Activated naive CD8-positive, alpha-beta T cell treated with anti-CD3 and anti-CD28 coated beads, Interleukin-2, amount 10 ng/mL, durations not matched to agents 7 days and 5 days (primary cell): ENCODE data around the gene SOHLH2. TPM values are rescaled to one million over a fixed set of nuclear protein-coding genes. Genes with fewer than 3 reads are reported as not detected.

ENCODE experiments used
- ATAC-seq: fragments of 150-1000 bp; cut with Tn5 transposase; one replicate; pipeline ENCODE4 v1.10.0; 2021; ENCODE audit warnings: low read depth, moderate library complexity
- POLR2A ChIA-PET: fragments of 350-600 bp; sonication (Branson Sonifier 250); formaldehyde crosslinking; loops from one replicate; lab custom pipeline; 2021; ENCODE audit warnings: antibody characterized with exemption; lab: Charles Lee
- DNase-seq: peaks from one replicate; pipeline ENCODE4 v3.0.0; 2021
- H3K27ac Mint-ChIP-seq: one replicate; pipeline ENCODE4 v1.8.0; 2022; ENCODE audit warnings: mild to moderate bottlenecking, mixed read lengths
- H3K27me3 Mint-ChIP-seq: one replicate; pipeline ENCODE4 v1.8.0; 2022; ENCODE audit warnings: mild to moderate bottlenecking, moderate library complexity, mixed read lengths
- H3K36me3 Mint-ChIP-seq: one replicate; pipeline ENCODE4 v1.8.0; 2021; ENCODE audit warnings: mild to moderate bottlenecking, mixed read lengths
- H3K4me1 Mint-ChIP-seq: one replicate; pipeline ENCODE4 v1.8.0; 2021; ENCODE audit warnings: mixed read lengths
- H3K4me3 Mint-ChIP-seq: one replicate; pipeline ENCODE4 v1.8.0; 2022; ENCODE audit warnings: mild to moderate bottlenecking, moderate library complexity, mixed read lengths
- H3K9me3 Mint-ChIP-seq: one replicate; pipeline ENCODE4 v1.8.0; 2021; ENCODE audit warnings: mixed read lengths
- total RNA-seq, 2 experiments: library from RNA; stranded (reverse); gene quantifications; one replicate each; pipeline ENCODE4 v1.2.3, GENCODE V29; 2021

SOHLH2 gene
- total RNA-seq, 2 experiments from 2014 or later = not detected

DNA sequence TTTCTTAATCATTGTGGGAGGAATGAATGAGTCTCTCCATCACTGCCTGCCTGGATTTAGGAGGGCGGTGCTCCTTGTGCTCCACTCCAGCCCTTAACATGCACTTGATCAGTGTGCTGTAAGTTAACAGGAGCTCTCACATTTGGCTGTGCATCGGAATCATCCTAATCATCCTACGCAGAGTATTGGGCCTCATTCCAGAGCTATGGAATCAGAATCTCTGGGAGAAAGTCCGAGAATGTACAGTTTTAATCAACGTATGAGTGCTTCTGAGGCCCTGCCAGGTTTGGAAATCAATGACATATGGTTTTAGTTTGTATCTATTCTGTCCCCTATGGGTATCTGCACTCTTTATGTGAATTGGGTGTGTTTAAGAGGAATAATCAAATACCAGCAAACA, 48.3 kb downstream of the SOHLH2 start:
- H3K4me1 Mint-ChIP-seq = no peaks in the 10 kb centered on the region
- no peak overlapping the region for H3K4me3 Mint-ChIP-seq
- H3K36me3 Mint-ChIP-seq = no peaks in the 10 kb centered on the region
- H3K27ac Mint-ChIP-seq = no peak overlapping the region
- DNase-seq (no peak), ATAC-seq (no peak)
- POLR2A ChIA-PET = no interaction called here
- H3K27me3 Mint-ChIP-seq = no peaks in the 10 kb centered on the region
- H3K9me3 Mint-ChIP-seq = peaks cover 3% of the 10 kb centered on the region

DNA sequence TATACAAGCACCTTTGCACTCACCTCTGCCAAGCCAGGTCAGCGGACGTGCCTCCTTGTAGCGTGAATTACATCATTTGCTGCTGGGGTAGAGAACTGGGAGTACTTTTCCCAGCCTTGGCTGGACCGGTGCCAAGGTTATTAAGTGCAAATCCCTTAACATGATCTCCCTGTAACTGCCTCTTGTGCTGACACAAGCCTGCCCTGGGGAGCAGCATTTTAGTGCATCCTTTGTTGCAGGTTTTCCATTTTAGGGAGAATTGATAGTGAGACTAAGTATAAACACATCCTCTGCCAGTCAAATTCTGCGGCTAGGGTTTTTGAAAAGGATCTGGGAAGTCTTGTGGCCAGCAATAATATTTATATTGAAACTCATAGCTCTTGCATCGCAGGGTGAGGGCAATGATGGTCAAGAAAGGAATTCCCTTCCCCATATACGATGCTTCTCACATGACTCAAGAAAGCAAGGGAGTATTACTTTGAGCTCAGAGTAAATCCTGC, 50.5 kb downstream of the SOHLH2 start:
- Mint-ChIP-seq H3K4me3 (no peak overlapping the region), H3K4me1 (no peaks in the 10 kb centered on the region), H3K36me3 (no peaks in the 10 kb centered on the region), H3K27ac (no peak overlapping the region), H3K27me3 (no peaks in the 10 kb centered on the region), H3K9me3 (peaks cover 3% of the 10 kb centered on the region)
- ATAC-seq = no peak
- POLR2A ChIA-PET = no interaction called here
- no peak for DNase-seq

DNA sequence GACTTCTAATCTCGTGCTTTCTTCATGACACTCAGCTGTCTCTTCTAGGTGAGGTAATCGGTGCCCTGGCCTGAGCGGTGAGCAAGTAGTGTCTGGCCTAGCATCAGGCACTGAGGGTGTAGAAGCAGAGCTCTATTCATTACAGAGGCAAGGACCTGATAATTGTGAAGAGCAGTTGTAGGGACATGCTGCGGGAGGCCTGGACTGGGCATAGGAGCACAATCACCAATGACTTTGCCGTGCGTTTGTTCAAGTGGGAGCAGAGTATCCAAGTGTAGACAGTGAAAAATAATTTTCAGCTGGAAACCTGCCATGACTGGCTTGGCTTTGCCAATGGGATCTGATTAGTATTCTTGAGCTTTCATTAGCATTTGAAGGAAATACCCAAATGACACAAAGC, 51.1 kb downstream of the SOHLH2 start:
- DNase-seq = no peak
- POLR2A ChIA-PET = no interaction called here
- no peaks in the 10 kb centered on the region for H3K27me3 Mint-ChIP-seq
- no peaks in the 10 kb centered on the region for H3K4me1 Mint-ChIP-seq
- no peak overlapping the region for H3K4me3 Mint-ChIP-seq
- no peak for ATAC-seq
- no peak overlapping the region for H3K27ac Mint-ChIP-seq
- no peaks in the 10 kb centered on the region for H3K36me3 Mint-ChIP-seq
- H3K9me3 Mint-ChIP-seq = peaks cover 3% of the 10 kb centered on the region

DNA sequence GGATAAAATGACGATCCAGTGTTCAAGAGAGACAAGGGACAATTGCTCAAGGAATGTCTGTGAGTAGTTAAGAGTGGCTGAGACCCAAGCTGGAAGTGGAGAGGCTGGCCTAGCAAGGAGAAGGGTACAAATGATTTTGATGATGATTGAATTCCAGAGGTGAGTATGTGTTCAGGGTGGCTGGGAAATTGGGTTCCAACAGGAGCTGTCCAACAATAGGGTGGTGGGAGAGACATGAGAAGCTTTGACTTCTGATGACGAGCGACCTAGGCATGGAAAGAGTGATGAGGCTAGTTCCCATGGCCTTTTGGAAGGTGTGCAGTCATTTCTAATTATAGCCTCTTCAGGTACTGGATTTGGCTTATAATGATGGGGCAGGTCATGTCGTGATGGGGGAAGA, 54.1 kb downstream of the SOHLH2 start:
- Mint-ChIP-seq H3K27me3 (peaks cover 2% of the 10 kb centered on the region), H3K9me3 (peaks cover 9% of the 10 kb centered on the region), H3K36me3 (no peaks in the 10 kb centered on the region), H3K27ac (no peak overlapping the region), H3K4me3 (no peak overlapping the region), H3K4me1 (no peaks in the 10 kb centered on the region)
- POLR2A ChIA-PET = no interaction called here
- DNase-seq (no peak), ATAC-seq (no peak)

DNA sequence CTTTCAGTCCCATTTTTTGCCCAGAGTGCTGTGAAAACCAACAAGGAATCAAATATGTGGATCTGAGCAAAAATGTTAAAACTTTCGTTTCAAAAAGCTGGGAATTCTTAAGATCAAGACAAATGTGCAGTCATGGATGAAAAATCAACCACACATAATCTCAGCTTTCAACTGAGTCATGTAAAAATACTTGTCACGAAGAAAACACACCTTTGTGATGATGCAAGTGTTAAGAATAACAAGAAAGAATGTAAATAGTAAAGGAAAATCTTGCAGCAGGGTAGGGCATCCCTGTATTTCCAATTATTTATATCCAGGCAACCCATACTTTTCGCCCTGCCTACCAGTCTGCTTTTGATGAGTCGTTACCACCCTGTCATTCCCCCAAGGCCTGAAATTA, 55.7 kb downstream of the SOHLH2 start:
- H3K36me3 Mint-ChIP-seq = no peaks in the 10 kb centered on the region
- POLR2A ChIA-PET = no interaction called here
- peaks cover 9% of the 10 kb centered on the region for H3K9me3 Mint-ChIP-seq
- ATAC-seq = no peak
- no peak for DNase-seq
- H3K4me1 Mint-ChIP-seq = no peaks in the 10 kb centered on the region
- H3K4me3 Mint-ChIP-seq = no peak overlapping the region
- H3K27me3 Mint-ChIP-seq = peaks cover 14% of the 10 kb centered on the region
- H3K27ac Mint-ChIP-seq = no peak overlapping the region

DNA sequence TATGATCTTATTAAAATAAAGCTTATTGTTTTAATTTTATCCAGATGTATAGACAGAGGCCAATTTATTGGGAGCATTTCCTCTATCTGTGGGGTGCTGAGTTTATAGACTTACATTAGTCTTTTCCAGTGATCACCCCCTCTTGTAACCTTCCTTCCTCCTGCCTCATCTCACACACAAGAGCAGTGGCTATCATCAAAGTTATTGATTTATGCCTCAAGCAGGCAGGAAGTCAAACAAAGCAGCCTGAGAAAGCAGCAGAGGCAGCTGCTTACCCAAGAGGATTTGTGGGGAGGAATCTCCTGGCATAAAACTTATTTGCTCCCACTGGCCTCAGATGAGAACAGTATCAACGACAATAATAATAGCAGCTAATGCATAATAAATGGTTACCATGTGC, 56.9 kb downstream of the SOHLH2 start:
- ATAC-seq = no peak
- DNase-seq = no peak
- POLR2A ChIA-PET = no interaction called here
- Mint-ChIP-seq H3K27ac (no peak overlapping the region), H3K4me1 (no peaks in the 10 kb centered on the region), H3K27me3 (peaks cover 16% of the 10 kb centered on the region), H3K36me3 (no peaks in the 10 kb centered on the region), H3K4me3 (no peak overlapping the region), H3K9me3 (peaks cover 7% of the 10 kb centered on the region)

DNA sequence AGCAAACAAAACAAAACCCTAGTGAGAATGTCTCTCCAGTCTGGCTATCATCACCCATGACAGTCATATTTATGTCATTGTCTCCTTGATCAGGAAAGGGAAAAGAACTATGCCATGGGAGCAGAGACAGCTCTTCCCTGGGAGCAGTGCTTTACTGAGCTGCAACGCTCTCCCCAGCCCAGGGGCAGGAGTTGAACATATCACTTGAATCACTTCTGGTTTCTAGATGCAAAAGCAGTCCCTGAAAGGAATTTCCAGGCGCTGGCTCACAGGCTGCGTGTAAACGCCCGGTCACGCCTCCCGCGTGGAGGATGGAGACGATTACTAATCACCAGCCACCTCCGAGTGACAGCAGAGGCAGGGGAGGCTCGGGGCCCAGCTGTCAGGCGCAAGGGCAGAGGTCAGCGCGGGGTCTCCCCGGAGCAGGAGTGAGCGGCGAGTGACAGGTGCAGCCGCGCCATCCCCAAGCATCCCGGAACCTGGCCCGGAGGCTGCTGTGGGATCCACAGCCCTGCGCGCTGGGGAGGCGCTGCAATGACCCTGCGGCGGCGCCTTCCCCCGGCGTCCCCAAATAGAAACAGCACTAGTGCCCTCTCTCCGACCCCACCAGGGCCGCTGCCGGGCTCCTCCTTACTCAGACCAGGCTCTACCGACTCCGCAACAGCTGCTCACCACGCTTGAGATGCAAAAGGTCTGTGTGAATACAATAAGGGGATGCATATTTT, 59.6 kb downstream of the SOHLH2 start:
- Mint-ChIP-seq H3K27me3 (peaks cover 16% of the 10 kb centered on the region), H3K4me3 (no peak overlapping the region), H3K9me3 (peaks cover 12% of the 10 kb centered on the region), H3K4me1 (no peaks in the 10 kb centered on the region), H3K36me3 (no peaks in the 10 kb centered on the region), H3K27ac (no peak overlapping the region)
- no peak for DNase-seq
- POLR2A ChIA-PET = no interaction called here
- ATAC-seq = no peak

DNA sequence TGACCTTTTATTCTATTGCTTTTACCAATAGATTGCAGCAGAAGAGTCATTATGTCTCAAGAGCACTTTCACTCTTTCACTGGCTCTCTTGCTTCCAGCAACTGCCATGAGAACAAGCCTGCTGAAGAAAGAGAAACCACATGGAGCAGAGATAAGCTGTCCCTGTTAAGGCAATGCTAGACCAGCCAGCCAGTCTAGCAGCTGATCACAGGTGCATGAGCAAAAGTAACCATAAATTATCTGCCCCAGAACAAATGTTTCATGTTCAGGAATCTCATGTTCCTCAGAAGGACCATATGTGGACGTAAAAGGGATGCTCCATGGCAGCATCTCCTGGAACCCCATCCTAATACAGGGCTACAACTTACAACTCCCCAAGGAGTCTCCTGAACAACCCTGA, 62.8 kb downstream of the SOHLH2 start:
- Mint-ChIP-seq H3K9me3 (peaks cover 14% of the 10 kb centered on the region), H3K27ac (no peak overlapping the region), H3K27me3 (peaks cover 16% of the 10 kb centered on the region), H3K4me1 (no peaks in the 10 kb centered on the region), H3K36me3 (no peaks in the 10 kb centered on the region), H3K4me3 (no peak overlapping the region)
- no peak for DNase-seq
- POLR2A ChIA-PET = no interaction called here
- ATAC-seq = no peak

DNA sequence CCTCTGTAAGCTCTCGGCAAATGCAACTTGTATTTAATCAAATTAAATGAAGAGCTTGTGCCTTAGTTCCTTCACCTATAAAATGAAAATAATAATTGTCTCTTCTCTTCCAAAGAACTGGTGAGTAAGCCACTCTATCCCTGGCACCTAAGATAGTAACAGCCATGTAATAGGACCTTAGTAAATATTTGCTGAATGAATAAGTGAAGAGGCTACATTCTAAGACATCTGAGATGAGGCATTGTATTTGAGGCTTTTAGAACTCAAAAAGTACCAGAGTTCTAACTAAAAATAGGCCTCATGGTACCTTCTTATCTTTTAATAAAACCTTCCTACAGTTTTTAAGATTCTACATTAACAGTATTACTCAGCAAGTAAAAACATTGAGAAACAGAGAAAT, 65.9 kb downstream of the SOHLH2 start:
- POLR2A ChIA-PET = no interaction called here
- H3K4me3 Mint-ChIP-seq = no peak overlapping the region
- H3K27ac Mint-ChIP-seq = no peak overlapping the region
- DNase-seq (no peak), ATAC-seq (no peak)
- H3K27me3 Mint-ChIP-seq = no peaks in the 10 kb centered on the region
- H3K4me1 Mint-ChIP-seq = no peaks in the 10 kb centered on the region
- no peaks in the 10 kb centered on the region for H3K36me3 Mint-ChIP-seq
- H3K9me3 Mint-ChIP-seq = peaks cover 8% of the 10 kb centered on the region

DNA sequence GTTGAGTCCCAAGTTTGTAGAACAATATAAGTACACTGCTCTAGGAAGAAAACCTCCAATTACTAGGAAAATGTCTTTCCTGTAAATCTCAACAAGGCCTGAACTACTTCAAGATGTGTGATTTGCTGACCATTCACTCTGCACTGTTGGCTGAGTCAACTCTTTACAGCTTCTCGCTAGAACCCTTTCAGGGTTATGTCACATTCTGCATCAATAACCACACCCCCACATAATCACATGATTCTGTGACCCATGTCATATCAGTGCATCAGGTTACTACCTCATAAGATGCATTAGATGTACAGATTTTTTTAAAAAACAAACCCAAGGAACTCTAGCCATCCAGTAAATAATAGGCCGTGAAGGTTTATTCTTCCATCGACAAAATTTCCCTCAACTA, 67.0 kb downstream of the SOHLH2 start:
- no peak for DNase-seq
- H3K27ac Mint-ChIP-seq = no peak overlapping the region

DNA sequence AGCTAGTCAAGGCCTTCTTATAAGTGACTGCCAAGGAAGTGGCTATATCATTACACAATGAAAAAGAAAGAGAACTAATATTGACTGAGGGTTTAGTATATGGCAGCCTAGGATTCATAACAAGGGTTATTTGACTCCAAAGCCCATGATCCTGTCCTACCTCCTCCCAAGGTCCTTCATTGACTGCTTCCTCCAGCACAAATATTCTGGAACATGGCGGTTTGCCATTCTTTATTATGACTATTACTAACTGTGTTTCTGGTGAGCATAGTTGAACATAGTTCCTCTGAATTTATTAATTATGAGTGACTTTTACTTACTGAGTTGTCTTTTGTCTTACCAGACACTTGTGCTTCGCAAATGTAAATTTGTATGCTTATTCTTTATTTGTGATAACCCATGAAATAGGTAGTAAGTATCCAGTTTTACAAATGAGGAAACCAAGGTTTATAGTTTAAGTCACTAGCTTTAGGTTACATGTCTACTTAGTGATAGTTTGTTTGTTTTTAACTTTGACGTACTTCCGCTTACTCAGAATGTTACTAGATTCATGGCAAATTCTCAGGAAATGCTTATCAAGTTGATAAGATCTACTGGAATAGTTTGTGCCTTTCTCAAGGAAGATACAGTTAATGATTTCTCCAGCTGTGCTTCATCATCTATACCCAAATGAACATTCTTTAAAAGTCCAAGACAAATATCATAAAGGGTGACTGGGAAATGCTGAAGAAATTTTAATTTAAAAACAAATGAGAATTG, 67.7 kb downstream of the SOHLH2 start:
- no peaks in the 10 kb centered on the region for H3K36me3 Mint-ChIP-seq

More for the DNA sequence above, 67.0 kb downstream of the SOHLH2 start:
- no peak for ATAC-seq
- POLR2A ChIA-PET = no interaction called here
- H3K36me3 Mint-ChIP-seq = no peaks in the 10 kb centered on the region
- peaks cover 8% of the 10 kb centered on the region for H3K9me3 Mint-ChIP-seq
- no peaks in the 10 kb centered on the region for H3K4me1 Mint-ChIP-seq
- no peak overlapping the region for H3K4me3 Mint-ChIP-seq
- H3K27me3 Mint-ChIP-seq = no peaks in the 10 kb centered on the region

DNA sequence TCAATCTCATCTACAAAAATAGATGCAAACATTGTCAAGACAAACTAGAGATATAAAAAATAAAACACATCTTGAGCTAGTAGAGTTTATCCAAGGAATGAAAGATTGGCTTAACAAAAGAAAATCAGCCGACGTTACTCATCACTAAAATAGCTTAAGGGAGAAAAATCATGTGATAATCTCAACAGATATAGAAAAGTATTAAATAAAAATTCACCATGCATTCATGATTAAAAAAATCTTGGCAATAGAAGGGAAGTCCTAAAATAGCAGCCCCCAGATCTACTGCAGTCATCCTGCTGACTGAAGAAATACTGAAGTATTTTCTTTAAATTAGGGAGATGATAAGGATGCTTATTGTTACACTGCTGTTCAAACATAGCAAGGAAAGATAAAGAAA, 70.6 kb downstream of the SOHLH2 start:
- POLR2A ChIA-PET = no interaction called here
- H3K27ac Mint-ChIP-seq = no peak overlapping the region
- no peak overlapping the region for H3K4me3 Mint-ChIP-seq
- no peaks in the 10 kb centered on the region for H3K4me1 Mint-ChIP-seq
- ATAC-seq (no peak), DNase-seq (no peak)
- peaks cover 1% of the 10 kb centered on the region for H3K9me3 Mint-ChIP-seq
- no peaks in the 10 kb centered on the region for H3K36me3 Mint-ChIP-seq
- peaks cover 2% of the 10 kb centered on the region for H3K27me3 Mint-ChIP-seq

More for the DNA sequence above, 67.7 kb downstream of the SOHLH2 start:
- no peak for ATAC-seq
- no peaks in the 10 kb centered on the region for H3K4me1 Mint-ChIP-seq
- H3K27me3 Mint-ChIP-seq = no peaks in the 10 kb centered on the region
- no peak for DNase-seq
- no peak overlapping the region for H3K27ac Mint-ChIP-seq
- peaks cover 8% of the 10 kb centered on the region for H3K9me3 Mint-ChIP-seq
- POLR2A ChIA-PET = no interaction called here
- no peak overlapping the region for H3K4me3 Mint-ChIP-seq

DNA sequence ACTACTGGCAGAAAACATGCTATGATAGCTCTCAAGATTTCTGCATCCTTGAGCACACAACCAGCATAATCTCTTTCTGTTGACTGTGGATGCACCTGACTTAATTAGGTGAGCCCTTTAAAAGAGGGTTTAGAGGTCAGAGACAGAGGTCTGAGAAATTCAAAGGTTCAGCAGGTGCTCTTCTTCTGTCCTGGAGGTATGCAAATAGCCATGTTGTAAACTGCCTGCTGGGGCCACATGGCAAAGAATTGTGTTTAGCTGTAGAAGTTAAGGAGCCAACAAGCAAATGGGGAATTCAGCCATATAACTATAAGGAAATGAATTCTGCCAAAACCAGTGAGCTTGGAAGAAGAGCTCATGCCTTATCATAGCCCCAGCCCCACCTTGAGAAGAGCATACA, 71.6 kb downstream of the SOHLH2 start:
- no peak for DNase-seq
- Mint-ChIP-seq H3K4me1 (no peaks in the 10 kb centered on the region), H3K9me3 (no peaks in the 10 kb centered on the region), H3K27ac (no peak overlapping the region), H3K4me3 (no peak overlapping the region), H3K36me3 (no peaks in the 10 kb centered on the region), H3K27me3 (peaks cover 2% of the 10 kb centered on the region)
- POLR2A ChIA-PET = no interaction called here
- no peak for ATAC-seq

DNA sequence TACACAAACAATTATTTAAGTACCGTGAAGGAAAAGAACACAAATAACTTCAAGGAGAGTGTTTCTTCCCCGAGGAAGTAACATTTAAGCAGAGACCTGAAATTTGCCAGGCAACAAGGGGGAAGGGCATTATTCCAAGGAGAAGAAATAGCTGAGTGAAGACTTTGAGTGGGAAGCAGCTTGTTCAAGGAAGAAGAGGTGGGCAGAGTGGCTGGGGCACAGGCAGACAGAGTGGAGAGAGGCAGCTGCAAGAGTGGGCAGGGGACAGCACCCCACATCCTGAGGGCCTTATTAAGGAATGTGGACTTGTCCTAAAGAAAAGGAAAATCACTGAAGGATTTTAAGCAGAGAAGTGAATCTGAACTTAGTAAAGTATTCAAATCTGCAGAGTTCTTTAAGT, 78.5 kb downstream of the SOHLH2 start:
- Mint-ChIP-seq H3K27ac (peak overlapping the region; percentile 9), H3K36me3 (no peaks in the 10 kb centered on the region), H3K27me3 (peaks cover 24% of the 10 kb centered on the region), H3K4me3 (no peak overlapping the region), H3K9me3 (no peaks in the 10 kb centered on the region), H3K4me1 (no peaks in the 10 kb centered on the region)
- POLR2A ChIA-PET = no interaction called here
- ATAC-seq = no peak
- DNase-seq = no peak
